Stimulated activated CD8-positive, alpha-beta memory T cell treated with anti-CD3 and anti-CD28 coated beads, Interleukin-7, amount 100 ng/mL, for 48 hours (primary cell): ENCODE measurements around the gene ARF1.

Experiments
- DNase-seq, 2 donors: peaks; one replicate each; pipeline ENCODE4 v3.0.0-alpha.2; 2020; ENCODE audit warnings: low read depth in 1 of 2; ENCODE audit errors: extremely low read depth in 1 of 2

The ARF1 gene

GRCh38 chr1:228068359-228068758, 14.1 kb upstream of the ARF1 start:
- DNase-seq = no peak

- no peak for DNase-seq
Observed at GRCh38 chr1:228070173-228070572, 12.3 kb upstream of the ARF1 start.

- DNase-seq = no peak
Observed at GRCh38 chr1:228070851-228071250, 11.7 kb upstream of the ARF1 start.

DNA sequence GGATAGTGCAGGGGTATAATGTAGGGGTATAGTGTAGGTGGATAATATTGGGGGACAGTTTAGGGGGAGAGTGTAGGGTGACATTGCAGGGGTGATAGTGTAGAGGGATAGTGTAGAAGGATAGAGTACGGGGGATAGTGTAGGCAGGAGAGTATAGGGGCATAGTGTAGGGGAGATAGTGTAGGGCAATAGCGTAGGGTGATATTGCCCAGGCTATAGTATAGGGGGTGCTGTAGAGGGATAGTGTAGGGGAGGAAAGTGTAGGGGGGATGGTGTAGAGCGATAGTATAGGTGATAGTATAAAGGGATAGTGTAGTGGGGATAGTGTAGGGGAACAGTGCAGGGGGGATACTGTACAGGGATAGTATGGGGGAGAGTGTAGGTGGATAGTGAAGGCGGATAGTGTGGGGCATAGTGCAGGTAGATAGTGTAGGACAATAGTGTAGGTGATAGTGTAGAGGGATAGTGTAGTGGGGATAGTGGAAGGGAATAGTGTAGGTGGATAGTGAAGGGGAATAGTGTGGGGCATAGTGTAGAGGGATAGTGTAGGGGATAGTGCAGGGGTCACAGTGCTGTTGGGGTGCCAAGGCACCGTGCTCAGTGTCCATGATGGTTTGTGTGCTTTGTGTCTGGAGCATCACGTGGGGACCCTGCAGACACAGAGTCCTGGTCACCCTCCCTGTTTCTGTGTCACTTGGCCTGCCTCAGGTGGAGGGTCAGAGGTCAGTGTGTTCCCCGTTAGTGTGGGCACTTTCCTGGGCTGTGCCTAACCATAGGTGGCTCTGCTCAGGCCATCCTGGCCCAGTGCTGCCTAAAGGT, 10.5 kb upstream of the ARF1 start:
- no peak for DNase-seq

- no peak for DNase-seq
Observed at GRCh38 chr1:228072658-228073043, 9.9 kb upstream of the ARF1 start.

DNA sequence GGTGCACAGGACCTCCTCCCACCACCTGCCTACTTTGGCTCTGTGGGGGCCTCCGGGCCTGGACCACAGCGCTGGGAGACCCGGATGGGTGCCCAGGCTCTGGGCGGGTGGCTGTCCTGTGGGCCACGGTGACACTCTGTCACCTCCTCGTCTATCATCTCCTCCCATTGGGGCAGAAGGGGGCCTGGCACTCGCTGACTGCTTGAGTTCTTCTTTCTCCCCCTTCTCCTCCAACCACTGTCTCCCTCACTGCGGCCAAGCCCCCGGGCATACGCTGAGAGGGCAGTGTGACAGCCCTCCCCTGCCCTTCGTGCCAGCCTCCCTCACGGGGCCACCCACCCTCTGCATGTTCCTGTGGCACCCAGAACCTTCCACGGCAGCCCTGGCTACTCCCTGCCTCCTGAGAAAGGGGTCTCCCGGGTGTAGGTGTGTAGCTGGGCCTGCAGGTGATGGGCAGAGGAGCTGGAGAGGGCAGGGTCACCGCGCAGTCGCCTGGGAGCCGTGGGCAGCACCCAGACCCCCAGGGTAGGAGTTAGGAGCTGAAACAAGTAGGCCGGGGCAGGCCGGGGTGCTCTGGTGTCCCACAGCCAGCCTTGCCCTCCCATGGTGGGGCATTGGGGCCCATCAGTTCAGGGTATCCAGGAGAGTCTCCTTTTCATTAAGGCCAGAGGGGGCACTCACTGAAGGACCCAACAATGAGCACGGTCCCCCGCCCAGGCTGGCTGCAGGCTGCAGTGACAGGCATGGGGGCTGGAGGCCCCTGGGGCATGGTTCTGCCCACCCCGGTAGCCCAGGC, 9.2 kb upstream of the ARF1 start:
- no peak for DNase-seq

GRCh38 chr1:228073857-228074545, 8.5 kb upstream of the ARF1 start:
- DNase-seq = no peak

GRCh38 chr1:228074954-228075730, 7.4 kb upstream of the ARF1 start:
- no peak for DNase-seq

- DNase-seq = no peak
Observed at GRCh38 chr1:228075801-228076271, 6.7 kb upstream of the ARF1 start.

GRCh38 chr1:228076796-228077430, 5.6 kb upstream of the ARF1 start:
- no peak for DNase-seq

GRCh38 chr1:228077565-228078330, 4.8 kb upstream of the ARF1 start:
- DNase-seq = no peak

DNA sequence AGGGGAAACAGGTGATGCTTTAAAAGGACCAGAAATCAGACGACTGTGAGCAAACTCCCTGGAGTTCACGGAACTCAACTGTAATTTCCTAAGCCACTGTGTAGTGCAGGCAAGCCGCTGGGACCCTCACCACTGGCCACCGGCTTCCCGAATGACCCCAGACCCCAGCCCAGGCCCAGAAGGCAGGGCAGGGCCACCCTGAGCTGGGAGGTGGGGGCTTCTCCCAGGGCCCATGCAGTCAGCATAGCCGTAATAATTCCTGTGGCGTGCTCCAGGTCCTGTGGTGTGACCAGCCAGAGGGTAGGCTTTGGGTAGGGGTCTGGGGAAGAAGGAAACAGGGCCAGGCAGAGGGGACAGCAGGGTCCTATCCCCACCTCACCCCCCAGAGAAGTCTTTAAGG, 3.5 kb upstream of the ARF1 start:
- DNase-seq = no peak

- no peak for DNase-seq
Observed at GRCh38 chr1:228079601-228080263, 2.8 kb upstream of the ARF1 start.

- DNase-seq = no peak
Observed at GRCh38 chr1:228081144-228081543, 1.4 kb upstream of the ARF1 start.

DNA sequence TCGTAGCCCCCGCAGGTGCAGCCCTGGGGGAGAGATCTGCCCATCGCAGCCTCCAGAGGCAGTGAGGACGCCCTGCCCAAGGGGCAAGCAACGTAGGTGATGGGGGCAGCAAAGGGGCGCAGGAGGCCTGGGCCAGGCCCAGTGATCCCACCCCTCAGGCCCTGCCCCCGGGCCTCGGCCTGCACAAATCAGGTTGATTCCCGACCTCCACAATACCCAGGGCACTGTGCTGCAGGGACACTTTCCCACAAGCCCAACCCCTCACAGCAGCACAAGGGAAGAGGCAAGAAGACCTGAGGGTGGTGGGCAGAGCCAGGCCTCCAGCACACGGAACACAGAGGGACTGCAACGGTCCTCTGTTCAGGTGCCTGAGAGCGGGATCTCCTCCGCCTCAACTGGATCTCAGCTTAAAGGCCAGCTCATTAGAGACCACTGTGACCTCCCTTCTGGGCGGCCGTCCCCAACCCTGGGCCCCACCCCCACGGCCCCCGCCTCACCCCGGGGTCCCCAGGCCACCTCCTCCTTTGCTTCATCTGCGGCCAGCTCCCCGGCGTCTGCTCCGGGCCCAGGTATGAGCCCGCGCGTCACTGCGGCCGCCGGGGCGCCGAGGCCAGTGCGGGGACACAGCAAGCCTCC, 812 bp upstream of the ARF1 start:
- no peak for DNase-seq

GRCh38 chr1:228082918-228083870, 686 bp downstream of the ARF1 start:
- no peak for DNase-seq

- DNase-seq = no peak
Observed at GRCh38 chr1:228083871-228084278, 1.4 kb downstream of the ARF1 start.
